ENCODE measurements around the gene STN1. TPM values are rescaled to one million over a fixed set of nuclear protein-coding genes. Genes with fewer than 3 reads are reported as not detected.

STN1 gene
- total RNA-seq, 2 donors from 2014 or later: 13.5 to 19.9 TPM

- Histone ChIP-seq H3K4me1 (ENCODE audit: control insufficient read depth, insufficient read depth, low read length) (peaks cover 10% of the 10 kb centered on the region), H3K9ac (ENCODE audit: extremely low read depth, low read length, poor library complexity, severe bottlenecking) (no peak overlapping the region), H3K4me3 (ENCODE audit: low read length) (no peak overlapping the region), H3K36me3 (ENCODE audit: control insufficient read depth, insufficient read depth, low read length) (no peaks in the 10 kb centered on the region), H3K9me3 (ENCODE audit: control insufficient read depth, low read length) (no peaks in the 10 kb centered on the region), H3K27me3 (ENCODE audit: control insufficient read depth, insufficient read depth, low read length, poor library complexity, severe bottlenecking) (no peaks in the 10 kb centered on the region), H3K27ac (ENCODE audit: low read depth, low read length) (no peak overlapping the region)
- 90 to 100% methylated on average over 3 to 4 of the region's 4 CpGs for WGBS, 2 experiments (ENCODE audit: insufficient coverage in 1 of 2, insufficient read length in 1 of 2)
- no peak for DNase-seq
- Mint-ChIP-seq H3K4me3 (no peak overlapping the region), H3K4me1 (peaks cover 25% of the 10 kb centered on the region), H3K27me3 (ENCODE audit: insufficient read depth) (no peaks in the 10 kb centered on the region), H3K36me3 (ENCODE audit: low read depth) (peaks cover 5% of the 10 kb centered on the region), H3K27ac (no peak overlapping the region), H3K9me3 (no peaks in the 10 kb centered on the region)
- TF ChIP-seq CTCF (conservative IDR thresholded peaks at IDR 0.05): no peak
Measured at GRCh38 chr10:103890194-103890658, 27.8 kb downstream of the STN1 start.

GRCh38 chr10:103889121-103889720 lies 28.8 kb downstream of the STN1 start:
- H3K9ac ChIP-seq (ENCODE audit: extremely low read depth, low read length, poor library complexity, severe bottlenecking): no peak overlapping the region
- no peaks in the 10 kb centered on the region for H3K9me3 Mint-ChIP-seq

GRCh38 chr10:103888113-103888841 lies 29.7 kb downstream of the STN1 start:
- Mint-ChIP-seq H3K27me3 (ENCODE audit: insufficient read depth) (no peaks in the 10 kb centered on the region), H3K9me3 (no peaks in the 10 kb centered on the region), H3K36me3 (ENCODE audit: low read depth) (peaks cover 5% of the 10 kb centered on the region), H3K4me1 (peaks cover 9% of the 10 kb centered on the region), H3K27ac (no peak overlapping the region), H3K4me3 (no peak overlapping the region)
- H3K9ac ChIP-seq (ENCODE audit: extremely low read depth, low read length, poor library complexity, severe bottlenecking): no peak overlapping the region
- H3K4me3 ChIP-seq (ENCODE audit: low read length): no peak overlapping the region
- H3K4me1 ChIP-seq (ENCODE audit: control insufficient read depth, insufficient read depth, low read length): peaks cover 4% of the 10 kb centered on the region
- 52% methylated on average over 6 of the region's 6 CpGs; no CpG with 5 or more reads in 1 of the 2 experiments for WGBS, 2 experiments (ENCODE audit: insufficient coverage in 1 of 2, insufficient read length in 1 of 2)
- TF ChIP-seq CTCF (conservative IDR thresholded peaks at IDR 0.05): peak; percentile 85
- H3K27ac ChIP-seq (ENCODE audit: low read depth, low read length): no peak overlapping the region
- no peaks in the 10 kb centered on the region for H3K9me3 ChIP-seq (ENCODE audit: control insufficient read depth, low read length)
- no peaks in the 10 kb centered on the region for H3K36me3 ChIP-seq (ENCODE audit: control insufficient read depth, insufficient read depth, low read length)
- no peak for DNase-seq
- no peaks in the 10 kb centered on the region for H3K27me3 ChIP-seq (ENCODE audit: control insufficient read depth, insufficient read depth, low read length, poor library complexity, severe bottlenecking)

More at GRCh38 chr10:103889121-103889720, 28.8 kb downstream of the STN1 start:
- H3K27ac Mint-ChIP-seq: no peak overlapping the region
- peaks cover 5% of the 10 kb centered on the region for H3K36me3 Mint-ChIP-seq (ENCODE audit: low read depth)
- no peak overlapping the region for H3K4me3 Mint-ChIP-seq
- Histone ChIP-seq H3K36me3 (ENCODE audit: control insufficient read depth, insufficient read depth, low read length) (no peaks in the 10 kb centered on the region), H3K9me3 (ENCODE audit: control insufficient read depth, low read length) (no peaks in the 10 kb centered on the region), H3K4me1 (ENCODE audit: control insufficient read depth, insufficient read depth, low read length) (peaks cover 10% of the 10 kb centered on the region), H3K27ac (ENCODE audit: low read depth, low read length) (no peak overlapping the region), H3K27me3 (ENCODE audit: control insufficient read depth, insufficient read depth, low read length, poor library complexity, severe bottlenecking) (no peaks in the 10 kb centered on the region), H3K4me3 (ENCODE audit: low read length) (no peak overlapping the region)
- 86% methylated on average over 2 of the region's 2 CpGs; no CpG with 5 or more reads in 1 of the 2 experiments for WGBS, 2 experiments (ENCODE audit: insufficient coverage in 1 of 2, insufficient read length in 1 of 2)
- H3K27me3 Mint-ChIP-seq (ENCODE audit: insufficient read depth): no peaks in the 10 kb centered on the region
- no peak for TF ChIP-seq CTCF (conservative IDR thresholded peaks at IDR 0.05)
- H3K4me1 Mint-ChIP-seq: peaks cover 15% of the 10 kb centered on the region
- DNase-seq: no peak
